H1 (cell line): ENCODE measurements around the gene TRPV2. TPM values are rescaled to one million over a fixed set of nuclear protein-coding genes. Genes with fewer than 3 reads are reported as not detected.

Experiments used
- CTCF ChIA-PET: fragments of 300-600 bp; sonication (Branson Sonifier 250); formaldehyde crosslinking; loops from one replicate; lab custom pipeline; 2021; ENCODE audit not compliant: partially characterized antibody; lab: Charles Lee
- POLR2A ChIA-PET: fragments of 300-600 bp; sonication (Branson Sonifier 250); formaldehyde crosslinking; loops from one replicate; lab custom pipeline; 2021; ENCODE audit warnings: inconsistent platforms; ENCODE audit not compliant: partially characterized antibody; lab: Charles Lee
- DNase-seq, 2 experiments: peaks; one replicate each; pipeline versions ENCODE4 v3.0.0 to v3.0.0-alpha.2; 2010 to 2022; ENCODE audit warnings: low spot score in 2 of 2, low read depth in 1 of 2, mixed read lengths in 1 of 2
- FAIRE-seq: peaks from 2 replicates; lab custom pipeline; 2011; peaks lifted over from hg19 to GRCh38; lab: Jason Lieb, UNC
- H2AFZ ChIP-seq: 2 replicates; pipeline ENCODE4 v1.8.1; 2012; ENCODE audit warnings: low read length, inconsistent platforms
- H2AK5ac ChIP-seq: 2 replicates; pipeline ENCODE4 v1.6.1; 2013; ENCODE audit warnings: low read depth, low read length
- H2BK120ac ChIP-seq: replicated peaks from 2 replicates; pipeline ENCODE3; 2013; ENCODE audit warnings: low read depth, low read length, inconsistent platforms
- H2BK12ac ChIP-seq: 2 replicates; pipeline ENCODE4 v1.6.1; 2013; ENCODE audit warnings: low read depth, low read length
- H2BK15ac ChIP-seq: 2 replicates; pipeline ENCODE4 v1.6.1; 2013; ENCODE audit warnings: low read length
- H2BK20ac ChIP-seq: 2 replicates; pipeline ENCODE4 v1.6.1; 2013; ENCODE audit warnings: low read length
- H2BK5ac ChIP-seq: 2 replicates; pipeline ENCODE4 v1.6.1; 2013; ENCODE audit warnings: low read depth, low read length
- H3K14ac ChIP-seq: 2 replicates; pipeline ENCODE4 v1.6.1; 2013; ENCODE audit warnings: inconsistent platforms; ENCODE audit not compliant: insufficient read length
- H3K18ac ChIP-seq: 2 replicates; pipeline ENCODE4 v1.6.1; 2013; ENCODE audit warnings: low read length; ENCODE audit errors: extremely low read depth
- H3K23ac ChIP-seq: 2 replicates; pipeline ENCODE4 v1.6.1; 2013; ENCODE audit warnings: inconsistent platforms; ENCODE audit not compliant: insufficient read length
- H3K23me2 ChIP-seq: 2 replicates; pipeline ENCODE4 v1.6.1; 2013; ENCODE audit warnings: low read depth, low read length
- H3K27ac ChIP-seq: 2 replicates; pipeline ENCODE4 v1.6.1; 2011; ENCODE audit warnings: low read depth, low read length, inconsistent platforms
- H3K27me3 ChIP-seq, 4 experiments: replicated peaks in 1 of 4; 1 replicate in 1 of 4; 2 replicates in 3 of 4; pipeline versions ENCODE4 v1.6.1 to v1.8.1; 2011 to 2013; ENCODE audit warnings: low read length in 3 of 4, mild to moderate bottlenecking in 3 of 4, inconsistent platforms in 2 of 4, mixed read lengths in 2 of 4, moderate library complexity in 1 of 4; ENCODE audit not compliant: control insufficient read depth in 3 of 4, insufficient read depth in 3 of 4; ENCODE audit errors: extremely low read depth in 1 of 4
- H3K36me3 ChIP-seq, 4 experiments: 2 replicates each; pipeline versions ENCODE4 v1.6.1 to v1.8.1; 2011 to 2013; ENCODE audit warnings: mild to moderate bottlenecking in 4 of 4, low read length in 3 of 4, moderate library complexity in 2 of 4, control low read depth in 1 of 4, inconsistent platforms in 1 of 4; ENCODE audit not compliant: insufficient read depth in 4 of 4, control insufficient read depth in 2 of 4
- H3K4ac ChIP-seq: replicated peaks from 2 replicates; pipeline ENCODE3; 2013; ENCODE audit warnings: low read length, low read depth, mixed read lengths, inconsistent platforms; ENCODE audit not compliant: insufficient read length
- H3K4me1 ChIP-seq, 4 experiments: replicated peaks in 1 of 4; 1 replicate in 1 of 4; 2 replicates in 3 of 4; pipeline versions ENCODE4 v1.6.1 to v1.8.1; 2011 to 2013; ENCODE audit warnings: low read length in 3 of 4, inconsistent platforms in 2 of 4, mixed read lengths in 1 of 4; ENCODE audit not compliant: insufficient read depth in 4 of 4, control insufficient read depth in 3 of 4
- H3K4me2 ChIP-seq, 2 experiments: 2 replicates each; pipeline versions ENCODE4 v1.6.1 to v1.8.1; 2011 to 2013; ENCODE audit warnings: low read depth in 2 of 2, low read length in 2 of 2, control low read depth in 1 of 2, inconsistent platforms in 1 of 2, mild to moderate bottlenecking in 1 of 2; ENCODE audit not compliant: insufficient read depth in 1 of 2
- H3K4me3 ChIP-seq, 4 experiments: fragments of 200-600, 300-600 bp in 1 of 4; sonication (generic), shearing (Covaris generic), sonication (Bioruptor Twin) in 1 of 4; 2 replicates each; pipeline versions ENCODE4 v1.5.1 to v1.8.1; 2011 to 2016; ENCODE audit warnings: low read length in 4 of 4, low read depth in 3 of 4, control low read depth in 2 of 4, inconsistent platforms in 2 of 4, mild to moderate bottlenecking in 2 of 4, mixed read lengths in 1 of 4, moderate library complexity in 1 of 4; ENCODE audit not compliant: insufficient read depth in 2 of 4; ENCODE audit errors: extremely low read depth in 1 of 4
- H3K56ac ChIP-seq: replicated peaks from 2 replicates; pipeline ENCODE3; 2013; ENCODE audit warnings: low read depth, mild to moderate bottlenecking, mixed read lengths, low read length, inconsistent platforms; ENCODE audit not compliant: insufficient read length
- H3K79me1 ChIP-seq: 2 replicates; pipeline ENCODE4 v1.6.1; 2013; ENCODE audit warnings: low read depth, low read length, control low read depth
- H3K79me2 ChIP-seq, 2 experiments: 2 replicates each; pipeline versions ENCODE4 v1.6.1 to v1.8.1; 2012 to 2013; ENCODE audit warnings: low read length in 2 of 2, mild to moderate bottlenecking in 2 of 2, inconsistent platforms in 1 of 2; ENCODE audit not compliant: insufficient read depth in 2 of 2, control insufficient read depth in 1 of 2
- H3K9ac ChIP-seq, 4 experiments: replicated peaks in 1 of 4; 1 replicate in 1 of 4; 2 replicates in 3 of 4; pipeline versions ENCODE4 v1.6.1 to v1.8.1; 2011 to 2013; ENCODE audit warnings: low read depth in 3 of 4, low read length in 3 of 4, control low read depth in 2 of 4, mild to moderate bottlenecking in 2 of 4, moderate library complexity in 2 of 4, inconsistent platforms in 1 of 4; ENCODE audit errors: extremely low read depth in 1 of 4
- H3K9me3 ChIP-seq, 2 experiments: 2 replicates each; pipeline versions ENCODE4 v1.6.1 to v1.8.1; 2012 to 2013; ENCODE audit warnings: mild to moderate bottlenecking in 2 of 2, moderate library complexity in 2 of 2, control low read depth in 1 of 2, inconsistent platforms in 1 of 2, low read depth in 1 of 2, low read length in 1 of 2, mixed read lengths in 1 of 2; ENCODE audit not compliant: insufficient read depth in 2 of 2
- H4K20me1 ChIP-seq, 2 experiments: replicated peaks in 1 of 2; 2 replicates each; pipeline versions ENCODE3 to v1.8.1; 2011 to 2013; ENCODE audit warnings: inconsistent platforms in 2 of 2, low read length in 2 of 2, mild to moderate bottlenecking in 1 of 2; ENCODE audit not compliant: insufficient read depth in 2 of 2, control insufficient read depth in 1 of 2
- H4K5ac ChIP-seq: 2 replicates; pipeline ENCODE4 v1.6.1; 2013; ENCODE audit warnings: low read length, low read depth, mixed read lengths, inconsistent platforms; ENCODE audit not compliant: insufficient read length
- H4K8ac ChIP-seq: 2 replicates; pipeline ENCODE4 v1.8.0; 2013; ENCODE audit warnings: mild to moderate bottlenecking, moderate library complexity, low read length, inconsistent platforms; ENCODE audit not compliant: insufficient read depth; ENCODE audit errors: extremely low read depth
- H4K91ac ChIP-seq: replicated peaks from 2 replicates; pipeline ENCODE3; 2013; ENCODE audit warnings: low read length, mixed read lengths, inconsistent platforms; ENCODE audit not compliant: insufficient read length
- CHD1 ChIP-seq: IDR thresholded peaks from 2 replicates; pipeline ENCODE4 v1.6.1; 2012; ENCODE audit warnings: low read depth, low read length, improper control_type of control experiment
- EGR1 ChIP-seq: IDR thresholded peaks from 2 replicates; pipeline ENCODE4 v1.6.1; 2011; ENCODE audit warnings: low read depth, low read length, borderline replicate concordance
- EZH2 ChIP-seq: fragments of 200-600 bp; sonication (generic); IDR thresholded peaks from 2 replicates; pipeline ENCODE4 v1.7.1; 2012; ENCODE audit warnings: low read depth, mild to moderate bottlenecking, moderate library complexity, low read length, inconsistent platforms; ENCODE audit not compliant: severe bottlenecking
- KDM4A ChIP-seq: IDR thresholded peaks from one replicate; pipeline ENCODE4 v1.7.1; 2012; ENCODE audit warnings: low read depth, mild to moderate bottlenecking, moderate library complexity, low read length, inconsistent platforms; ENCODE audit not compliant: severe bottlenecking
- RFX5 ChIP-seq: IDR thresholded peaks from 2 replicates; pipeline ENCODE4 v1.6.1; 2011; ENCODE audit warnings: low read depth, low read length, improper control_type of control experiment, borderline replicate concordance
- SAP30 ChIP-seq: fragments of 300-600 bp; sonication (generic); IDR thresholded peaks from 2 replicates; pipeline ENCODE4 v1.7.1; 2012; ENCODE audit warnings: low read length, moderate library complexity, mild to moderate bottlenecking, inconsistent platforms; ENCODE audit not compliant: insufficient read depth, insufficient replicate concordance
- SIN3A ChIP-seq, 2 experiments: IDR thresholded peaks in 1 of 2; conservative IDR thresholded peaks in 1 of 2; 2 replicates each; pipeline ENCODE4 v1.6.1; 2011 to 2012; ENCODE audit warnings: low read length in 2 of 2, improper control_type of control experiment in 1 of 2, low read depth in 1 of 2, mild to moderate bottlenecking in 1 of 2
- SP1 ChIP-seq: IDR thresholded peaks from 2 replicates; pipeline ENCODE4 v1.6.1; 2011; ENCODE audit warnings: low read depth, low read length
- SP2 ChIP-seq: IDR thresholded peaks from 2 replicates; pipeline ENCODE4 v1.6.1; 2012; ENCODE audit warnings: mild to moderate bottlenecking, low read length, inconsistent platforms
- SP4 ChIP-seq: IDR thresholded peaks from 2 replicates; pipeline ENCODE4 v1.6.1; 2012; ENCODE audit warnings: low read length, inconsistent platforms
- TAF1 ChIP-seq: IDR thresholded peaks from 2 replicates; pipeline ENCODE4 v1.6.1; 2011; ENCODE audit warnings: mild to moderate bottlenecking, low read depth, low read length
- ZNF274 ChIP-seq: IDR thresholded peaks from 2 replicates; pipeline ENCODE4 v1.7.0; 2012; ENCODE audit warnings: low read length, borderline replicate concordance; ENCODE audit errors: extremely low read depth
- WGBS, 2 experiments: shearing (Covaris generic) in 1 of 2; methylation state at CpG; one replicate each; pipeline versions ENCODE4 v1.1.6 to v1.1.7; 2013 to 2015; ENCODE audit warnings: low lambda C conversion rate in 2 of 2, mixed read lengths in 2 of 2, inconsistent platforms in 1 of 2, low coverage in 1 of 2, missing lambda C conversion rate in 1 of 2; ENCODE audit not compliant: insufficient replicate concordance in 2 of 2, insufficient coverage in 1 of 2, insufficient read length in 1 of 2; ENCODE audit errors: extremely low coverage in 1 of 2, missing lambda C conversion rate in 1 of 2; 5-methylcytosine and 5-hydroxymethylcytosine counted together
- polyA plus RNA-seq, 7 experiments: library from polyadenylated mRNA; depleted of rRNA in 3 of 7; stranded (reverse) in 5 of 7; unstranded in 2 of 7; fragments of >200 nt in 5 of 7; fragments of 200-250 nt in 2 of 7; gene quantifications; 1 replicate in 5 of 7; 2 replicates in 1 of 7; 4 replicates in 1 of 7; pipeline versions ENCODE4 v1.2.1 to v1.2.3, GENCODE V29; 2011 to 2013; ENCODE audit warnings: missing spikeins in 2 of 7, mixed read lengths in 2 of 7
- total RNA-seq: library from RNA; stranded (reverse); fragmentation: NEBNext Ultra II Directional; extraction: Animal tissue kit (Norgen Biotek cat#: 25700); gene quantifications from 2 replicates; pipeline ENCODE4 v1.2.1, GENCODE V29; 2021

The TRPV2 gene
- total and polyA plus RNA-seq, 2 of the 8 experiments (the other 6 are each of a cell fraction or from before 2014, with no cell fraction given) = 1.7 to 2.1 TPM

GRCh38 chr17:16450028-16450427 is 34.7 kb downstream of the TRPV2 start:
- no peak overlapping the region for H3K14ac ChIP-seq
- no peak overlapping the region for H2BK12ac ChIP-seq
- H3K56ac ChIP-seq = no peak overlapping the region
- peaks cover 5 to 26% of the 10 kb centered on the region in 2 experiments for H4K20me1 ChIP-seq
- H3K9ac ChIP-seq = no peak overlapping the region
- no peak overlapping the region for H4K8ac ChIP-seq
- H3K23ac ChIP-seq = no peak overlapping the region
- CTCF ChIA-PET = interaction anchor here (0.6 to 36.9 kb wide), 10 partner anchors 9 to 696 kb away, joined by 3 to 941 read pairs (median 6); partner anchors contain the start of gene LRRC75A
- H3K4ac ChIP-seq = no peak overlapping the region
- H4K91ac ChIP-seq = no peak overlapping the region
- H2AFZ ChIP-seq = no peak overlapping the region
- H3K79me1 ChIP-seq = peaks cover 3% of the 10 kb centered on the region; the same call in 1 of the 2 replicates
- no peak overlapping the region for H4K5ac ChIP-seq
- peaks cover 0 to 27% (median 5%) of the 10 kb centered on the region in 4 experiments; a peak in 5 of 8 replicates for H3K36me3 ChIP-seq
- no peaks in the 10 kb centered on the region for H3K9me3 ChIP-seq
- peaks cover 0 to 4% (median 2%) of the 10 kb centered on the region in 4 experiments; a peak in 3 of 7 replicates for H3K4me1 ChIP-seq
- no peak overlapping the region for H3K18ac ChIP-seq
- H3K4me3 ChIP-seq = no peak overlapping the region
- 90% methylated on average over 4 of the region's 4 CpGs; no CpG with 5 or more reads in 1 of the 2 experiments for WGBS, 2 experiments
- POLR2A ChIA-PET = interaction anchor here (1.8 to 17.6 kb wide), 3 partner anchors 9 to 69 kb away, joined by 6 to 204 read pairs (median 7); partner anchors contain the start of gene UBB
- FAIRE-seq = no peak
- H2BK5ac ChIP-seq = no peak overlapping the region
- no peak overlapping the region for H2BK120ac ChIP-seq
- no peak overlapping the region for H2BK15ac ChIP-seq
- H2AK5ac ChIP-seq = no peak overlapping the region
- no peaks in the 10 kb centered on the region for H3K23me2 ChIP-seq
- no peak overlapping the region for H3K27ac ChIP-seq
- no peak overlapping the region for H3K4me2 ChIP-seq
- no peak for DNase-seq
- H3K79me2 ChIP-seq = no peaks in the 10 kb centered on the region
- no peaks in the 10 kb centered on the region for H3K27me3 ChIP-seq
- TF ChIP-seq EGR1 (no peak), TAF1 (no peak), SAP30 (no peak), ZNF274 (no peak), EZH2 (no peak), SP4 (no peak), CHD1 (no peak), RFX5 (no peak), SIN3A (conservative IDR thresholded peaks at IDR 0.05 in 1 of 2, IDR thresholded peaks at IDR 0.05 in 1 of 2; ENCODE audit: low read depth in 1 of 2, low read length in 2 of 2) (no peak), KDM4A (no peak), SP2 (no peak), SP1 (no peak)
- H2BK20ac ChIP-seq = no peak overlapping the region
